Fibroblast of the aortic adventitia (primary cell): ENCODE results near the gene FRK. TPM values are rescaled to one million over a fixed set of nuclear protein-coding genes. Genes with fewer than 3 reads are reported as not detected.
"Not testable (repeated sequence)": the region's sequence is repeated elsewhere in the genome, so short reads cannot be mapped to it uniquely, and the experiment has no call there.

Source experiments
- DNase-seq: peaks from one replicate; pipeline ENCODE4 v3.0.0-alpha.2; 2010; ENCODE audit warnings: low read depth
- H3K4me3 ChIP-seq: 2 replicates; pipeline ENCODE4 v1.5.1; 2011; ENCODE audit warnings: low read depth, mild to moderate bottlenecking, control low read depth, low read length, moderate library complexity
- total RNA-seq: library from RNA; depleted of rRNA; stranded (reverse); fragments of >200 nt; gene quantifications from 2 replicates; pipeline ENCODE4 v1.2.3, GENCODE V29; 2012; ENCODE audit warnings: low replicate concordance
- TF ChIP-seq, protein P1 (sequence below): IDR thresholded peaks from 2 replicates; pipeline ENCODE4 v1.5.1; 2011; ENCODE audit warnings: mild to moderate bottlenecking, low read length, control low read depth, inconsistent platforms; ENCODE audit not compliant: insufficient read depth

Gene FRK
- total RNA-seq, 1 donor = 2.0 TPM

GRCh38 chr6:116051244-116051643 is 9.4 kb downstream of the FRK start:
- TF ChIP-seq, protein P1, sequence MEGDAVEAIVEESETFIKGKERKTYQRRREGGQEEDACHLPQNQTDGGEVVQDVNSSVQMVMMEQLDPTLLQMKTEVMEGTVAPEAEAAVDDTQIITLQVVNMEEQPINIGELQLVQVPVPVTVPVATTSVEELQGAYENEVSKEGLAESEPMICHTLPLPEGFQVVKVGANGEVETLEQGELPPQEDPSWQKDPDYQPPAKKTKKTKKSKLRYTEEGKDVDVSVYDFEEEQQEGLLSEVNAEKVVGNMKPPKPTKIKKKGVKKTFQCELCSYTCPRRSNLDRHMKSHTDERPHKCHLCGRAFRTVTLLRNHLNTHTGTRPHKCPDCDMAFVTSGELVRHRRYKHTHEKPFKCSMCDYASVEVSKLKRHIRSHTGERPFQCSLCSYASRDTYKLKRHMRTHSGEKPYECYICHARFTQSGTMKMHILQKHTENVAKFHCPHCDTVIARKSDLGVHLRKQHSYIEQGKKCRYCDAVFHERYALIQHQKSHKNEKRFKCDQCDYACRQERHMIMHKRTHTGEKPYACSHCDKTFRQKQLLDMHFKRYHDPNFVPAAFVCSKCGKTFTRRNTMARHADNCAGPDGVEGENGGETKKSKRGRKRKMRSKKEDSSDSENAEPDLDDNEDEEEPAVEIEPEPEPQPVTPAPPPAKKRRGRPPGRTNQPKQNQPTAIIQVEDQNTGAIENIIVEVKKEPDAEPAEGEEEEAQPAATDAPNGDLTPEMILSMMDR = no peak
- H3K4me3 ChIP-seq = no peak overlapping the region
- no peak for DNase-seq

DNA sequence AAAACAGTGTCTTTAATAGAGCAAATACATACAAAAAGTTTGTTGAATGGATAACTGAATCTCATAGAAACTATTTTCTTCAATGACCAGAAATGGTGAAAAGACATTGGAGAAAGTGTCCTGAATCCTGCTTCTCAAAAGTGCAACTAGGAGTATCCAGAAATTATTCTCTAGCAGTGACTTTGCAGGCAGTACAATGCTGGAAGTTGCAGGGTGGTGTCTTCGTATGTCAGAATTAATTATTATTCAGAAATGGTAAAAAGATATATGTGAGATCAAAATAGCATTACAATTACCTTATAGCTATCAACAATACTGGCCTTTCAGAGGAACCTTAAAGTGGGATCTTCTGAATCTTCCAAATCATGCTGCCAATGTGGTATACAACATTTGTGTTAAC is 10.0 kb downstream of the FRK start:
- TF ChIP-seq, protein P1 = no peak
- no peak for DNase-seq
- H3K4me3 ChIP-seq = no peak overlapping the region

DNA sequence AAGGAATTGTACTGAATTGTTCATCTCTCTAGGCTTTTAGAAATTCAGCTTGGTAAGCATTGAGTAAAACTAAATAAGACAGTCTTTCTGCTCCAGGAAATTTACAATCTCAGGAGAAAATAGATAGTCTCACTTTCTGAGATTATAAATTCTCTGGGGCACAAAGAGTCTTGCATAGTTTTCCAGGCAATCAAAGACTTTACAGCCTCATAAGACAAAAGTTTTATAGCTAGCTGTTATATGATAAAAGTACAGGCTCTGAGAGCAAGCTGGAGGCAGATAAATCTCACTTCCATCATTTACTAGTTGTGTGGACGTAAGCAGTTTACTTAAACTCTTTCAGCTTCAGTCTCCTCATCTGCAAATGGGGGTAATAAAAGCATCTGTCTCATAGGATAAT is 11.4 kb downstream of the FRK start:
- H3K4me3 ChIP-seq = no peak overlapping the region
- DNase-seq = no peak
- TF ChIP-seq, protein P1 = no peak

DNA sequence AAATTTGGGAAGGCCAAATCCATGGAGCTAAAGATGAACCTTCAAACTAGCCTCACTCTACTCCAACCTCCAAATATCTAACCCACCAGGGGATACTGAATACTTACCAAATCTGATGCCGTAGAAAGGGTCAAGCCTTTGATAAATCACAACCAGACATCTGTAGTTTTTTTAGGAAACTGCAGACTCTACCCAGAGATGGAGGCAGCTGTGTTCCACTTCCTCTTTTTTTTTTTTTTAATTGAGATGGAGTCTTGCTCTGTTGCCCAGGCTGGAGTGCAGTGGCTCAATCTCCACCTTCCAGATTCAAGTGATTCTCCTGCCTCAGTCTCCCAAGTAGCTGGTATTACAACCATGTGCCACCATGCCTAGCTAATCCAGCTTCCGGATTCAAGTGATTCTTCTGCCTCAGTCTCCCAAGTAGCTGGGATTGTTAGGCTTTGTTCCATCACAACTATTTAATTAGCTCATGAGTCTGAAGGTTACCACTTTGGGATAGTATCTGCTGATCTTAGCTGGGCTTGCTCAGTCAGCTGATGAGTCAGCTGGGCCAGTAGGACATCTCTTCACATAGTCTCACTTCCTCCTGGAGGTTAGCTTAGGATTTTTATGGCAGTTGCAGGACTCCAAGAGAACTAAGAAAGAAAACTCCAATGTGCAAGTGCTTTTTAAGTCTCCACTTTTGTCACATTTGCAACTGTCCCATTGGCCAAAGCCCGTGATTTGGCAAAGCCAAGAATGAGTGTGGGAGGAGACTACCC is 13.3 kb downstream of the FRK start:
- no peak overlapping the region for H3K4me3 ChIP-seq
- TF ChIP-seq, protein P1 = no peak
- no peak for DNase-seq

DNA sequence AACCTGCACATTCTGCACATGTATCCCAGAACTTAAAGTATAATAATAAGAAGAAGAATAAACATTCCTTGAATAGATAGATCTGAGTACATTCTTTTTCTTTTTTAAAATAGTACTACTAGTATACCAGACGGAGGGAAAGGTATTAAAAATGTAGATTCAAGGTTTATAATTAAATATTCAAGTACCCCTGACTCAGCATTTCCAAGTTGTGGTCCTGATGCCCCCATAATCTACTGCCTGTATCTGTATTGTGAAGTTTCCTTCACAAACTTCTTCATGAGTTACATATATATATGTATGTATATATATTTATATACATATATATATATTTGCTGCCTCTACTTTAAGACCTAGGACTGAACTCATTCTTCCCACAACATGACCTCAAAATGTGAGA is 14.0 kb downstream of the FRK start:
- DNase-seq = no peak
- H3K4me3 ChIP-seq = no peak overlapping the region
- TF ChIP-seq, protein P1 = no peak

- not testable (repeated sequence) for H3K4me3 ChIP-seq, DNase-seq
Observed at GRCh38 chr6:116046272-116046671, 14.4 kb downstream of the FRK start.

- DNase-seq = no peak
- H3K4me3 ChIP-seq = no peak overlapping the region
- TF ChIP-seq, protein P1 = no peak
Observed at GRCh38 chr6:116041934-116042333, 18.8 kb downstream of the FRK start.
